ENCODE measurements around the gene SLC22A17.

GRCh38 chr14:23297611-23298277 lies 54.9 kb downstream of the SLC22A17 start:
- TF ChIP-seq CTCF (IDR thresholded peaks at IDR 0.05) (no peak), EZH2phosphoT487 (IDR thresholded peaks at IDR 0.05) (no peak)
